ENCODE data around the gene NDUFS8. TPM values are rescaled to one million over a fixed set of nuclear protein-coding genes. Genes with fewer than 3 reads are reported as not detected.

Gene NDUFS8
- polyA plus RNA-seq, 1 donor from 2014 or later = 169 TPM

GRCh38 chr11:68052137-68052873 lies 21.8 kb downstream of the NDUFS8 start:
- H3K27me3 ChIP-seq (ENCODE audit: insufficient read depth, low read depth, low read length) = no peaks in the 10 kb centered on the region
- no peaks in the 10 kb centered on the region for H3K79me2 ChIP-seq (replicated peaks; ENCODE audit: insufficient read depth, low read length)
- H3K9ac ChIP-seq (ENCODE audit: low read length) = no peak overlapping the region
- H3K9me2 ChIP-seq (ENCODE audit: insufficient read depth, low read length) = no peaks in the 10 kb centered on the region
- H4K20me1 ChIP-seq (ENCODE audit: insufficient read depth) = no peaks in the 10 kb centered on the region
- H3K27ac ChIP-seq (ENCODE audit: low read length) = no peak overlapping the region
- no peaks in the 10 kb centered on the region for H3K9me3 ChIP-seq (ENCODE audit: low read length)
- TF ChIP-seq TAF1 (IDR thresholded peaks at IDR 0.05; ENCODE audit: low read depth) (no peak), CTCF (IDR thresholded peaks at IDR 0.05; ENCODE audit: poor library complexity, severe bottlenecking) (no peak), EP300 (conservative IDR thresholded peaks at IDR 0.05; ENCODE audit: poor library complexity, severe bottlenecking) (no peak), MXI1 (conservative IDR thresholded peaks at IDR 0.05; ENCODE audit: poor library complexity, severe bottlenecking) (no peak), EZH2 (IDR thresholded peaks at IDR 0.05; ENCODE audit: borderline replicate concordance, insufficient read depth, low read length, poor library complexity, severe bottlenecking) (no peak), SMC3 (conservative IDR thresholded peaks at IDR 0.05; ENCODE audit: poor library complexity) (no peak), POLR2AphosphoS5 (IDR thresholded peaks at IDR 0.05) (no peak), REST (IDR thresholded peaks at IDR 0.05; ENCODE audit: borderline replicate concordance) (no peak), RAD21 (conservative IDR thresholded peaks at IDR 0.05) (no peak)
- H3F3A ChIP-seq (ENCODE audit: insufficient read depth, low read length, poor library complexity, severe bottlenecking) = no peaks in the 10 kb centered on the region
- no peak overlapping the region for H3K4me3 ChIP-seq (ENCODE audit: low read length)
- H3K4me2 ChIP-seq (ENCODE audit: low read length) = no peak overlapping the region
- H3K36me3 ChIP-seq (ENCODE audit: insufficient read depth, low read length) = no peaks in the 10 kb centered on the region
- no peak overlapping the region for H2AFZ ChIP-seq (ENCODE audit: low read depth, low read length)

GRCh38 chr11:68053117-68053516 lies 22.6 kb downstream of the NDUFS8 start:
- Histone ChIP-seq H3K9me3 (ENCODE audit: low read length) (no peaks in the 10 kb centered on the region), H3K27ac (ENCODE audit: low read length) (peak overlapping the region; percentile 14), H3K4me3 (ENCODE audit: low read length) (no peak overlapping the region), H3K36me3 (ENCODE audit: insufficient read depth, low read length) (no peaks in the 10 kb centered on the region), H4K20me1 (ENCODE audit: insufficient read depth) (no peaks in the 10 kb centered on the region), H2AFZ (ENCODE audit: low read depth, low read length) (no peak overlapping the region), H3K79me2 (replicated peaks; ENCODE audit: insufficient read depth, low read length) (no peaks in the 10 kb centered on the region), H3K9ac (ENCODE audit: low read length) (peak overlapping the region; percentile 7), H3K4me2 (ENCODE audit: low read length) (no peak overlapping the region), H3F3A (ENCODE audit: insufficient read depth, low read length, poor library complexity, severe bottlenecking) (no peaks in the 10 kb centered on the region), H3K9me2 (ENCODE audit: insufficient read depth, low read length) (no peaks in the 10 kb centered on the region), H3K27me3 (ENCODE audit: insufficient read depth, low read depth, low read length) (no peaks in the 10 kb centered on the region)
- TF ChIP-seq TAF1 (IDR thresholded peaks at IDR 0.05; ENCODE audit: low read depth) = no peak
- no peak for TF ChIP-seq MXI1 (conservative IDR thresholded peaks at IDR 0.05; ENCODE audit: poor library complexity, severe bottlenecking)
- TF ChIP-seq EP300 (conservative IDR thresholded peaks at IDR 0.05; ENCODE audit: poor library complexity, severe bottlenecking) = no peak
- no peak for TF ChIP-seq CTCF (IDR thresholded peaks at IDR 0.05; ENCODE audit: poor library complexity, severe bottlenecking)

Data from neural cell (in vitro differentiated cells).